ENCODE results near the gene ARHGEF7. TPM values are rescaled to one million over a fixed set of nuclear protein-coding genes. Genes with fewer than 3 reads are reported as not detected.

The ARHGEF7 gene
- total RNA-seq, 1 donor from 2014 or later, result 181 TPM

DNA sequence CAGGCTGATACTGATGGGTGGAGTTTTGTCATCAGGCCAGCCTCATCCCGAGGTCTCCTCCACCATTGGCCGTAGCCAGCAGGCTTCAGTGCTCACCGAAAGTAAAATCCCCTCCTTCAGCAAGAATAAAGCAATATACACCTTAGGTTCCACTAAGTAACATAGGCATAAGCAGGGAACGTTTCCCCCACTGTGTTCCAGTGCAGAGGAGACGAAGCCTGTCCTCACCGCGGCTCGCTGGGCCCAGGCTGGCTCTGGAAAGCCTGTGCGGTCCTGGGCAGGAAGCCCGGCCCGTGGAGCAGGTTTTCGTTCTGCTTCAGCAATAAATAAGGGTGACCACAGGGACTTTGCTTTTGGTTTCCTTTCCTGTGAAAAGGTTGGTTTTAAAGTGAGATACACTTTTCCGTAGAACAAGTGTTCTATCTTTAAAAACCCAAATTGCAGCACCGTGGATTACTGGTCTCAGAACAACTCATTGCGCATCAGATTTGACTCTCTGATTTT lies 189.0 kb downstream of the ARHGEF7 start:
- no peak for DNase-seq

DNA sequence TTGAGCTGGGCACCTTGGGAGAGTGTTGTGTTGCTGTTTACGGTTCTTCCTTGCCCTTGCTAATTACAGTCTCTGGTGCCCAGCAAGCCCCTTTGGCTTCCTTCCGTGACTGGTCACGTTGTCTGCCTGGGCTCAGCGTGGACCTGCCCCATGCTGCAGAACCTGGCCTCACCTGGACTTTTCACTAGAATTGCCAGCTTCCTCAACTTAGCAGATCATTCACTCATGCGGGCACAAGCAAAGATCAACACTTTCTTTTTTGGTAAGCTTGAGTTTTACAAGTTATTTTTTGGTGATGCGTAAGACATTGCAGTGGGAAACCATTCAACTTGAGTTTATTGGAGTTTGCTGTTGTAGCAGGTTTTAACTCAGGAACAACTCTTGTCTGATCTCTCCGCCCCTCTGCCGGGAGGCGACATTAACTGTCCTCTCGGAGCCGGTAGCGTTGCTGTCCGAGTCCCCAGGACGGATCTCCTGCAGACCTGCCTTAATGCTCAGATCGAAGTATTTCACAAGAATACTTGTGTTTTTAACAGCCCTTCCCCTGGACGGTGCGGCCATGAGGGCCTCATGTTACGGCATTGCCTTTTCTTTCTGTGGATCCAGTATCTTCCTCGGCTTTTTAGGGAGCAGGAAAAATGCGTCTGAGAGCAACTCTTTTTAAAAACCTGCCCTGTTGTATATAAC lies 189.6 kb downstream of the ARHGEF7 start:
- no peak for DNase-seq

DNA sequence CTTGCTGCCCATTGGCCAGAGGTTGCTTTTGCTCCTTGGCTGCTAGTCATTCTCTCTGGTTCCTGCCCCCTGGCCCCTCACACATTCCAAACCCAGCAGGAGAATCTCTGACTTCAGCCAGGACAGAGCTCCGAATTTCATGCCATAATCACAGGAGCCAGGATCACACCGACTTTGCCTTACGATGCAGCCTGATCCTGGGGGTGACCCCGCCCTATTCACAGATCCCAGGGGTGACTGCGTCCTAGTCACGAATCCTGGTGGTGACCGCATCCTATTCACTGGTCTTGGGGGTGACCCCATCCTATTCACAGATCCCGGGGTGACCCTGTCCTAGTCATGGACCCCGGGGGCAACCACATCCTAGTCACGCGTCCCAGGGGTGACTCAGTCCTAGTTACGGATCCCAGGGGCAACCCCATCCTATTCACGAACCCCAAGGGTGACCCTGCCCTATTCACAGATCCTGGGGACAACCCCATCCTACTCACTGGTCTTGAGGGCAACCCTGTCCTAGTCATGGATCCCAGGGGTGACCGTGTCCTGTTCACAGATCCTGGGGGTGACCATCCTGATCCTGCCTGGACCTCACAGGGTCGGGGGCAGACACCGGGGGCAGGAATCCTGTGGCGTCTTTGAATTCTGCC lies 198.0 kb downstream of the ARHGEF7 start:
- no peak for DNase-seq

DNA sequence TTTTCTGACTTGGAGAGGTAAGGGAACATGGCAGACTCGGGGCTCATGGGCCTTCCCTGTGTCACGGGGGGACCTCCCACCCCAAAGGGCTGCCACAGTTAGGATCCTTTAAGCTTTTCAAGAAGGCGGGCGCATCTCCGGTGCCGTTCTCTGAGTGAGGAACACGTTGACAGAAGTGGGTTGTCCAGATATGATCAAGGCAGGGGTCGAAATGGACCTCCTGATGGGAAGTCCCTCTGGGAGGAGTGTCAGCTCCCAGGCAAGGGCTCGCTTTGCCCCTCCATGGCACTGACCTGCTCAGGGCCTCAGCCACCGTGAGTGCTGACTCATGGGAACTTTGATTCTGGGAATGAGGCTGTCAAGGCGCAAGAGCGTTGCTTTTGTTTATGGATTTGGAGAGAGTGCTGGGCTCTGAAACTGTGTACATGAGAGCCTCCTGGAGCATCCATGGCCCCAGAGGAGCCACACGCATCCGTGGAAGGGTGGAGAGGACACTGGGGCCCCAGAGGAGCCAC lies 198.9 kb downstream of the ARHGEF7 start:
- no peak for DNase-seq

DNA sequence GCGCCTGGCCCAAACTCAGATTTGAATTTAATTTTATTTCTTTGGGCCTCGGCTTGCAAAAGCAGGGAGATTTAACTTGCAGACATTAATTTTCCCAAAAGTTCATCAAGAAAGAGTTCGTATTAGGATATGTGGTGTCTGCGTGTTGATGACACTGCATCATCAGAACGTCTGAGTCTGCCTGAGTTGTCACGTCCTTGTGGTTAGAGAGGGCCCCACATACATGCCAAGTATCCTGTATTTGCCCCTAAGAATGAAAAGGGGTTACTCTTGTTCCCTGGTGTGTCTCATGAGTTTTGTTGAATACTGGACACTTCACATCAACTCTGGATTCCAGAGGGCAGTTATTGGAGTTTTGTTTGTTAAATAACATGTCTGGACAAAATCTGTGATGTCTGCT lies 199.7 kb downstream of the ARHGEF7 start:
- DNase-seq, result no peak

DNA sequence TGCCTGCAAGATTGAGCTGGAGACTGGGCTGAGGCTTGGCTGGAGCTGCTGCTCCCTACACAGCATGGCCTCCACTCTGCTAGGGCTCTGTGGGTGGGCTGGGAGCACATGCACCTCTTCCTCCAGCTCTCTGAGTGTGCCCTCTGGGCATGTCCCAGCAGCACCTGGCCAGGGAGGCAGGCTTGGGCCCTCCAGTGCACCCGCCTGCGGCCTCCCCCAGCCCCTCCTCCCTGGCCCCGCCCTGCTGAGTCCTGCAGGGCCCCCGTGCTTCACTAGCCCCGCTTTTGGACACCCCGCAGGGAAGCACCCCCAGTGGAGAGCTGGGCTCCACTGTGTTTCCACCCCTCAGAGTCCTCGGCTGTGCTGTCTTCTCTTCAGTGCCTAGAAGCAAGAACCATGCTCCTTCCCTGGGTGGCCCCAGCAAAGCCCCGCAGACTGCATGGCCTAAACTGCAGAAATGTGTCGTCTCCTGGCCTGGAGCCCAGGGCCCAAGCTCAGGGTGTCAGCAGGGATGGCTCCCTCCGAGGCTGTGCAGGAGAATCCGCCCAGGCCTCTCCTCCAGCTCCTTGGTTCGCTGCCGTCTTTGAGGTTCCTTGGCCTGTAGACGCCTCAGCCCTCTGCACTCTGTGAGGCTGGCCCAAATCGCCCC lies 200.4 kb downstream of the ARHGEF7 start:
- no peak for DNase-seq

DNA sequence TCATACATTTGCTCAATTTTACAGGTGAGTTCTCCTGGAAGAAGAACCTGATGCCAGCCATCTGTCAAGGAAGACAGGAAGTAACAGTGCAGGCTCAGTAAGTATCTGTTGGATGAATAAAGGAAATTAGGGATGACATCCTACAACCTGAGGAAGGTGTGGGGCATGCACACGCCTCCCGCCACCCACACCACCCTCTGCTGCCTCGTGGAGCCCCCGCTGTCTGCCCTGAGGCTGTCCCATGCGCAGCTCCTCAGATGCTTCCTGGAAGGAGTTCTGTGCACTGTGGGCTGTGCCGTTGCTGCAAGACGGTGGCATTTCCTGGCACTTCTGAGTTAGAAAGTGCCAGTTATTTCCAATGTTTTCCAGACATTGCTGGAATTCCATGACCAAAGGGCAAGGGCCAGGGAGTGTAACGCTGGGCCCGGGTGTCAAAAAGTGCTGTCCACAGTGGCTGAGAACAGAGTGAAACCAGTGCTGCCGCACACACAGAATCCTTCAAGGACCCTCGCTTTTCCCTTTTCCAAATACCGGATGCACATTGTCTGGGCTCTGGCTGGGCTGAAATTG lies 201.1 kb downstream of the ARHGEF7 start:
- no peak for DNase-seq

DNA sequence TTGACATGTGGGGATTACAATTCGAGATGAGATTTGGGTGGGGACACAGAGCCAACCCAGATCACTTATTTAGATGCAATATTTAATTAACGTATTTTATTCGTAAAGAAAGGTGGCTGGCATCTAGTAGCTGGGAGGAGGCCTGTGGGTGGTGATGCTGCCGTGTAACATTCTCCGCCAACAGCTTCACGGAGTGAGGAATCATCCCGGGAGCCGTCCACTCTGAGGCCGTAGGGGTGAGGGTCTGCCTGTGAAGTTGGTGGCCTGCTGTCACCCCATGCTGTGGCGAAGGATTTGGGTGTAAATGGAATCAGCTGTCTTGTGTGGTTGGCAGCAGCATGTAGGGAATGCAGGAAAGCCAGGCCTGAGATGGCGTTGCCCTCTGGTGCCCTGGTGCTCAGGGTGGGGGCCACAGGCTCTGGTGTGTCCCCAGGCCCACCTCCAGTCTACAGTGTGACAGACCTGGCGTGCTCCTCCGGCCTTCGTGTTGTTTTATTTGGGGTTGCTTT lies 202.0 kb downstream of the ARHGEF7 start:
- DNase-seq, result no peak

DNA sequence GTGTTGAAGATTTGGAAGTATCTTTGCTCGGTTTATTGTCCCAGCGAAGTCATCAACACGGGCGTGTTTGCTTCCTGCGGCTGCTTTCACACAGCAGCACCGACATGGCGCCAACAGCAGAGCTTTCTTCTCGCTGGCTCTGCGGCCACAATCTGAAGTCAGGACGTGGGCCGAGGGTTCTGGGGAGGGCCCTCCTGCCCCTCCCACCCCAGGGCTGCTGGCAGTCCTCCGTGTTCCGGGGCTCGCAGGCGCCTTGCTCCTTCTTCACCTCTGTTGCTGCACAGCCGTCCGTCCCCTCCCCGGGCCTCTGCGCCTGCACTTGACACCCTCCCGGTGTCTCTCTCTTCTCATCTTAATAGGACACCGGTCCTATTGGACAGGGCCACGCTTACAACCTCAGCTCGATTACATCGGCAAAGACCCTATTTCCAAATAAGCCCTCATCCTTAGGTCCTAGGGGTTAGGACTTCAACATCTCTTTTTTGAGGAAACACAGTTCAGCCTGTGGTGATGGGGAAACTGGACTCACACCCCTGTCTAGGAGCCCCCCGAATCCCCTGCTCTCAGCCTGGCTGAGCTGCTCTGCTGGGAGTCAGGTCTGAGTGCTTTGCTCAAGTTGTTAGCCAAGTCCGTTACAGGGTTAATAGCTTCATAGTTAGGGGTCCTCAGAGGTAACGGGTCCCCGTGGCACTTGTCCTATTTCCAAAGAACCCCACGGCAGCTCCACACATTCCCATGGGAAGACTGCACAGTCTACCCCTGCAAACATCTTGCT lies 202.6 kb downstream of the ARHGEF7 start:
- DNase-seq, result no peak

DNA sequence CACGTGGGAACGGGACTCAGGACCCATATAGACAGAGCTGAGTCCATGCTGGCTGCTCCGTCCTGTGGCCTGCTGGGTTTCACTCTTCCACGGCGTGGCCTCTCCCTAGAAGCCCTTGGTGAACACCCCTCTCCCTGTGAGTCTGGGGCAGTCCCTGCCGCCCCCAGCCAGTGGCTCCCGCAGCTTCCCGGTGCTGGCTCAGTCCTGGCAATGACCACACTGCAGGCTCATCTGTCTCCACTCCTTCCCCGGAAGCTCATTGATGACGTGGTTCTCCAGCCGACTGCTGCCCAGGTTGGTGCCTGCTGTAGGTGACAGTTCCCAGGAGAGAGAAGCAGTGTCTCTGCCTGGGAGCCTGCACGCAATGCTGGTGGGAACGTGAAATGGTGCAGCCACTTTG lies 203.3 kb downstream of the ARHGEF7 start:
- no peak for DNase-seq

DNA sequence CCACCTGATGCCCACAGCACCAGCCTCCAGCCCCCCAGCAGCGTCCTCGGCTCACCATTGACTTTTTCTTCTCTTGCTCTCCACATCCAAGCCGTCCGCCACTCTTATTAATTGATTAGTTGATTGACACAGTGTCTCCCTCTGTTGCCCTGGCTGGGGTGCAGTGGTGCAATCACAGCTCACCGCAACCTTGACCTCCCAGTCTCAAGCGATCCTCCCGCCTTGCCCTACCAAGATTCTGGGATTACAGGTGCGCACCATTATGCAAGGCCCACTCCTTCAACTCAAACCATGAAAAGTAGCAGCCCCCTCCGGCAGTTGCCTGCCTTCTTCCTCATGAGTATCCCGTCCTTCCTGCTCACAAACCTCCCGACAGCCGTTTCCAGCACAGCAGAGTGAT lies 204.4 kb downstream of the ARHGEF7 start:
- DNase-seq, result no peak

DNA sequence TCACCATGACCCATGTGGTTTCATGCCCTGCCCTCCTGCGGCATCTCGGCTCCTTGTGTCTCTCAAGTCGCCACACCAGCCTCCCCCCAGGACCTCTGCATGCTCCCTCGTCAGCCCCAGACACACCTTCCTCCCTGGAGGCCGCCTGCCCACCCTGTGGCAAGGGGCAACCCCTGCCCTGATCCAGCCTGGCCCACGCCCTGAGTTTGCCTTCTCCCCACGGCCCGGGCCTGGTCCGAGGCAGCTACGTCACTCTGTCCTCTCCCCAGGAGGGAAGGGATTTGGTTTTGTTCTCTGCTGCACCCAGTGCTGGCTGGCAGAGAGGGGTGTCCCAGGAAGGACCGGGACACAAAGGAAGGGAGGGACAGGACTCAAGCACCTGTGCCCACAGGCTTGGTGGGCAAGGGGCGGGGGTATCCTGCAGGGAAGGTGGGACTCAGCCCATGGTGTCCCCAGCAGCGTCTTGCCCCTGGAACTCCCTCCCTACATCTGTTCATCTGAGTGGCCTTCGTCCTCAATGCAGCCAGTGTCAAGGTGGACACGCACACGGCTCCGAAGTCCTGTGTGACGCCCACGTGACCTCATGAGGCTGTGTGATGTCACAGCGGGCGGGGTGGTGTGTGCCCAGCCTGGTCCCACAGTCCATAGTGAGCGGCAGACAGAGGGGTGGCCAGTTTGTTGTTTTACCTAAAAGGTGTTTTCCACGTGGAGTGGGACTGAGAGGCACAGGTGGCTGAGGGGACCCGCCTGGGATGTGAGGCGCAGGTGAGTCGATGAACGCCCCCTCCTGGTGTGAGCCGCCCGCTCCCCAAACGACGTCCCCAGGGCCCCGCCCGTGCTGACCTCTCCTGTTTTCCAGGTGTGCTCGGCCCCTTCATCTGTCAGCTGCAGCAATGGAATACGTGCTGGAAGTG lies 205.1 kb downstream of the ARHGEF7 start, which contains the start of gene TEX29:
TSS of gene TEX29 (plus strand) at position 645 of the 914 bp plus-strand sequence. CDS start at position 894, 249 bp downstream.
- DNase-seq, result no peak

DNA sequence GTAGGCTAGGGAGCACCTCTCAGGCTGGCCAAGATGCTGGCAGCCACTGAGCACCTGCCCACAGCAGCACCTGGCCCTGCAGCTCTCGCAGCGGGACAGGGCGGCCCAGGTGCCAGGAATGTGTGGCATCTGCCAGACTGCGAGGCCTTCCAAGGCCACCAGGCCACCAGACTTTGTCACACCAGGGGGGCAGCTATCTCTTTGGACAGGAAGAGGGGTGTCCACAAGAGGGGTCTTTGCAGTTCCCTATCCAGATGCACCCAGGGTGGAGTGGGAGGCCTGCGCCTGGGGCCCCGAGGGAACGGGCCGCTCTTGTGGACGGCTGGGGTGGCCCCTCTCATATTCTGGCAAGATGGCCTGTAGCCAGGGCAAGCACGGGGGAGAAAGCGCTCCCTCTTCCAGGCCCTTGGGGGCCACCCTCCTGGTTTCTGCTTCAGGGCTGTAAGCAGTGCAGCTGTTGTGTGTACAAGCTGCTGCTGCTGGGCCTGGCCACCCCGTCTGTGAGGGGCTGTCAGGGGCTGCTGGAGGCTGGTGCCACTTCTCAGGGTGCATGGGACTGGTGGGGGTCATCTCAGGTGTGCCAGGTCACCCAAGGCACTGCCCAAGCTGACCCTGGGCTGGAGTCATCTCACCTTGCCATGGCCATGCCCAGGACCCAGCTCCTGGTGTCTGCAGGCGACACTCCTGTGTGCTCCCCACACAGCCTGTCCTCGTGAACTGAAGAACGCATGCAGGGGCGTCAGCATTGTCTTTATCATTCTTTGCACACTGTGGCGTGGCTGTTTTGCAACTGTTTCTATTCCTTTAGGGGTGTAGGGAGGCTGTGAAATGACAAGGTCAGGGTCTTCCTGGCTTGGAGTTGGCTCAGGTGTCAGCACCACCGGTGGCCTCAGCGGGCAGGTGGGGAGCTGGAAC lies 207.1 kb downstream of the ARHGEF7 start:
- no peak for DNase-seq

DNA sequence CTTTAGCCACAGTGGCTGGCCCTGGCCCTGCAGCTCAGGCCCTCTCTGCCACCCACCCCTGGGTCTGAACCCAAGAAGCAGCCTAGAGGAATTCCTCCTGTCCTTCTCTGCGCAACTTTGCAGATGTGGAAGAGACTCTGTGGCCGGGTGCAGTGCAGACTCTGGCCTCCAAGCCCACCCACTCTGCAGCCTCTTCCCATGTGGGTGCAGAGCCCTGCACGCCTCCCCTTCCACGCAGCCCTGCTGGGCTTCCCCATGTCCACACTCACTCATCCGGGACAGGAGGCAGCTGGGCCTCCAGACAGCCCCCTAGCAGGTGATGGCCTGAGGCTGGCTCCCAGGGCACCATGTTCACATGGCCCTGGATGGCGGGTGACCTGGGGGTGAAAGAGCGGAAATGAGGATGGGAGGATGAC lies 207.8 kb downstream of the ARHGEF7 start:
- DNase-seq, result no peak

DNA sequence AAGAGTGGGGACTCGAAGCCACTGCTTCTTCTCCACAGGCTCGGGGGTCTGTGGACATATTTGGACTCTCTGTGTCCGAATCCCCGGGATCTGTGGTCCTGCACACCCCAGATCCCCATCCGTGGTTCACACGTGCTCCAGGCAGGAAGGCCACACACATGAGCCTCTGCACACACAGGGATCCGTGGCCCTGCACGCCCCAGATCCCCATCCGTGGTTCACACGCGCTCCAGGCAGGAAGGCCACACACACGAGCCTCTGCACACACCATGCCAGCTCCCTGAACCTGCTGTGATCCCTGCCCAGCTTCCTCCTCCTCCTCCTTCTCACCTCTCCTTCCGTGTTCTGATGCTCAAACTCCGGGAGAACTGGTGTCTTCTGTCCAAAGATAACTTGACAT lies 208.4 kb downstream of the ARHGEF7 start:
- no peak for DNase-seq

DNA sequence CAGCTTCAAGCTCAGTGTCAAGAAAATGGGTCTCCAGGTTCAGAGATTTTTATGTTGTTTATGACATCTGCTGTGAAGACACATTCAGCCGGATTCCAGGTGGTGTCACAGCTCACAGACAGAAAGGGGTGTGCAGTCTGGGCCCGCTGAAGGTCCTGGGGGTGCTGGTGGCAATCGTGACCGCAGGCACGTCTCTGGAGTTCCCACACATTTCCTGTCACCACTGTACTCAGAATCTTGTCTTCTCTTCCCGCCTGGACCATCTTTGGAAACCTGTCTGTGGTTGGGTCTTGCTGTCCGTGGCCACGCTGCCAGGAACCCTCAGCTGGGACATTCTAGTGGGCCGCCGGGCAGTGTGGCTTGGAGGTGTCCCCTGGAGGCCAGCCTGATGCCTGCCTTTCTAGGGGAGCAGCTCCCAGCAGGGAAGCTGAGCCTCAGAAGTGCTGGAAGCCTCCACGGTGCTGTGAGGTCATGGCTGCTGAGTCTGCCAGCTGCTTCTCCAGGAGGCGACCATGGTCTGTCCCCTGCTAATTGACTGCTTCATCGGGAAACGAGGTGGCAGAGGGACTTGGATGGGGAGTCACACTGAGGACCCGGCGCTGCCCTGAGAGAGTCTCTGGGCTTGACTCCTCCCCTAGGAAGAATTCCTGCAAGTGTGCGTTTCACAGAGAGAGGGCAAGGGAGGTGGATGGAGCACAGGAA lies 209.0 kb downstream of the ARHGEF7 start:
- no peak for DNase-seq

DNA sequence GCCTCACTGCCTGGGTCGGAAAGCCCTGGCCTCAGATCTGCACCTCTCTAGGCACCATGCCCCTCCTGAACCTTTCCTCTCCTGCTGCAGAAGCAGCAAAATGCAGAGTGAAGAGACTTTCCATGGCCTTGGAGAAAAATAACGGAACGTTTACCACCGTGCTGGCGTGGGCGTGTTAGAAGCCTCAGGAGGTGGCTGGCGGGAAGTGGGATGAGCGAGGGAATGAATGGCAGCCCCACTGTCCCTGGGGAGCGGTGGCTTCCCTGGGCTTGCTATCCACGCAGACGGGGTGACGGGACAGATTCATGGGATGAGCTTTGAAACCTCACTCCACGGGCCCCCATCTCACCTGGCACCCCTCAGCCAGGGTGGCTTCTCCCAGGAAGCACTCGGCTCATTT lies 209.6 kb downstream of the ARHGEF7 start:
- DNase-seq, result no peak

DNA sequence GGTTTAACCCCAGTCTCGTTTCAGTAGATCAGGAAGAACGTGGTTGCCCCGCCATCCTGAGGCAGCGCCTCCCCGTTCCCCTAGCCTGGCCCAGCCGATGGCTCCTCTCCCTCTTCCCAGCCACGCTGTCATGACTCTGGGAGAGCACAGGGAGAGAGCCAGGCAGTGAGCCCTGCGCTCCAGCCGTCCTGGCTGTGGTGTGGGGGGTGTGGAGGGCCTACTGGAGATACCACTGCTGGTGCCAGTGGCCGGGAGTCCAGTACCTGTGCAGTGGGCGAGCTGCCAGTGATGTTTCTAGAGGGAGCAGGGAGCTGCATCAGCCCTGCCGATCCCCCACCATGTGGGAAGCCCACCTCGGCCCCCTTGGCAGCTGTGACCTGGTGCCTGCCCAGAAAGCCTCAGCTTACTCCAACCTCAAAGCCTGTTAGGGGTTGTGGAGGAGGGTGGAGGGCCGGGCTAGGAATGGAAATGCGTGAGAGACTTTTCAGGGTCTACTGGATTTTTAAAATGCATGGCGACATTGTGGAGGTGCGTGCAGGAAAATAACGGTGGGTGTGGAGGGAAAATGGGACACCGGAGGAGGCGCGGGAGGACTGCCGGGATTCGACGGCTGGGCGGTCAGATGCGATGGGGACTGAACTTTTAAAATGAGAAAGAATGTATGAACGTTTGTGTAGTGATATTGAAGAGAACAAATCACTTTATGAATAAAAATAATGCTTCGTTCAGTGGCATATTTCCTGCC lies 210.2 kb downstream of the ARHGEF7 start:
- no peak for DNase-seq
